HepG2 (cell line): ENCODE data around the gene KIF7. TPM values are rescaled to one million over a fixed set of nuclear protein-coding genes. Genes with fewer than 3 reads are reported as not detected.

Experiments
- ATAC-seq: fragments of 200-7000 bp; cut with Tn5 transposase; 3 replicates; pipeline ENCODE4 v1.9.1; 2020; ENCODE audit warnings: mild to moderate bottlenecking, moderate library complexity
- BruUV-seq: library from RNA; stranded (reverse); fragments of 400-500 nt; replicated peaks from 2 replicates; lab custom pipeline; 2021; lab: Mats Ljungman, UMichigan
- CTCF ChIA-PET: fragments of 300-600 bp; formaldehyde crosslinking; extraction: SDS; loops from one replicate; lab custom pipeline; 2021; ENCODE audit warnings: low total read pairs, inconsistent platforms, low intra/inter-chr PET ratio; lab: Yijun Ruan, JAX
- POLR2A ChIA-PET: fragments of 350-600 bp; sonication (Branson Sonifier 250); formaldehyde crosslinking; loops from one replicate; lab custom pipeline; 2020; ENCODE audit warnings: antibody characterized with exemption, inconsistent platforms; lab: Yijun Ruan, JAX
- DNase-seq: peaks from one replicate; pipeline ENCODE4 v3.0.0-alpha.2; 2015; ENCODE audit warnings: low spot score
- FAIRE-seq: peaks from 3 replicates; lab custom pipeline; 2011; peaks lifted over from hg19 to GRCh38; lab: Jason Lieb, UNC
- H2AFZ ChIP-seq: one replicate; pipeline ENCODE4 v1.6.1; 2011; ENCODE audit warnings: low read length, inconsistent platforms
- H3K27ac ChIP-seq: fragments of 300-600 bp; 3 replicates; pipeline ENCODE4 v1.8.0; 2011; ENCODE audit warnings: mixed run types, mild to moderate bottlenecking, mixed read lengths, low read length, inconsistent platforms; ENCODE audit not compliant: insufficient read depth; ENCODE audit errors: extremely low read length
- H3K27me3 ChIP-seq, 2 experiments: fragments of 200-600 bp in 1 of 2; 2 replicates in 1 of 2; 3 replicates in 1 of 2; pipeline versions ENCODE4 v1.6.0 to v1.8.0; 2011; ENCODE audit warnings: low read length in 2 of 2, mild to moderate bottlenecking in 2 of 2, moderate library complexity in 2 of 2, inconsistent platforms in 1 of 2; ENCODE audit not compliant: insufficient read depth in 2 of 2, control insufficient read depth in 1 of 2
- H3K36me3 ChIP-seq, 2 experiments: fragments of 200-600 bp in 1 of 2; replicated peaks in 1 of 2; 2 replicates in 1 of 2; 3 replicates in 1 of 2; pipeline versions ENCODE4 v1.5.1 to v1.8.0; 2011; ENCODE audit warnings: low read length in 2 of 2, inconsistent platforms in 1 of 2; ENCODE audit not compliant: insufficient read depth in 2 of 2, control insufficient read depth in 1 of 2
- H3K4me1 ChIP-seq: 2 replicates; pipeline ENCODE4 v1.5.1; 2012; ENCODE audit warnings: low read length, inconsistent platforms; ENCODE audit not compliant: insufficient read depth
- H3K4me2 ChIP-seq: 2 replicates; pipeline ENCODE4 v1.6.0; 2011; ENCODE audit warnings: low read depth, low read length, inconsistent platforms
- H3K4me3 ChIP-seq, 3 experiments: fragments of 200-600 bp in 1 of 3; sonication (generic), shearing (Covaris generic) in 1 of 3; replicated peaks in 1 of 3; 2 replicates each; pipeline ENCODE4 v1.5.1; 2011 to 2016; ENCODE audit warnings: low read length in 3 of 3, inconsistent platforms in 2 of 3, low read depth in 2 of 3, mild to moderate bottlenecking in 2 of 3, control low read depth in 1 of 3, mixed read lengths in 1 of 3; ENCODE audit not compliant: insufficient read depth in 1 of 3
- H3K79me2 ChIP-seq: one replicate; pipeline ENCODE4 v1.6.1; 2011; ENCODE audit warnings: low read length, inconsistent platforms; ENCODE audit not compliant: insufficient read depth
- H3K9ac ChIP-seq: 2 replicates; pipeline ENCODE4 v1.6.0; 2011; ENCODE audit warnings: mild to moderate bottlenecking, low read depth, low read length, inconsistent platforms; ENCODE audit not compliant: insufficient read depth
- H3K9me3 ChIP-seq: 2 replicates; pipeline ENCODE4 v1.5.1; 2012; ENCODE audit warnings: mild to moderate bottlenecking, low read length
- H4K20me1 ChIP-seq: 2 replicates; pipeline ENCODE4 v1.6.0; 2011; ENCODE audit warnings: inconsistent platforms, mild to moderate bottlenecking, low read length, moderate library complexity; ENCODE audit not compliant: insufficient read depth
- BRF2 ChIP-seq: sonication (generic); formaldehyde crosslinking; IDR thresholded peaks from 2 replicates; pipeline ENCODE4 v1.8.1; 2022; ENCODE audit warnings: mild to moderate bottlenecking, missing genetic modification reagents
- KLF15 ChIP-seq: sonication (generic); formaldehyde crosslinking; IDR thresholded peaks from 2 replicates; pipeline ENCODE4 v1.8.1; 2023; ENCODE audit warnings: borderline replicate concordance, mild to moderate bottlenecking, inconsistent platforms, missing genetic modification reagents, mixed read lengths
- NFATC3 ChIP-seq: sonication (generic); formaldehyde crosslinking; IDR thresholded peaks from 2 replicates; pipeline ENCODE4 v1.5.1; 2020; ENCODE audit warnings: mild to moderate bottlenecking, missing genetic modification reagents
- NR3C1 ChIP-seq: sonication (generic); formaldehyde crosslinking; IDR thresholded peaks from 2 replicates; pipeline ENCODE4 v1.4.0; 2020; ENCODE audit warnings: missing genetic modification reagents
- RFX1 ChIP-seq: fragments of 450-650 bp; IDR thresholded peaks from 2 replicates; pipeline ENCODE4 v1.6.1; 2017
- ZIK1 ChIP-seq: sonication (generic); formaldehyde crosslinking; IDR thresholded peaks from 2 replicates; pipeline ENCODE4 v1.5.0; 2020; ENCODE audit warnings: mild to moderate bottlenecking, low read depth, missing genetic modification reagents, borderline replicate concordance
- ZNF407 ChIP-seq: sonication (generic); formaldehyde crosslinking; IDR thresholded peaks from one replicate; pipeline ENCODE4 v1.5.1; 2020; ENCODE audit warnings: mild to moderate bottlenecking, missing genetic modification reagents; ENCODE audit errors: not compliant biosample characterization
- in situ Hi-C: cut with HindIII; loops from 2 replicates; pipeline ENCODE4 v1.10.0; 2017; ENCODE audit warnings: low pct_unique_long_range_greater_than_20kb; ENCODE audit not compliant: extremely low pct_ligation_motif_present
- intact Hi-C: fragments of 100-400 bp; cut with micrococcal nuclease; formaldehyde crosslinking; loops from one replicate; pipeline ENCODE4 v1.10.0; 2022; ENCODE audit not compliant: unreplicated experiment
- polyA plus RNA-seq, 8 experiments: library from polyadenylated mRNA; depleted of rRNA in 3 of 8; stranded (reverse) in 7 of 8; unstranded in 1 of 8; fragments of >200 nt; fragmentation: Illumina TruSeq in 4 of 8; extraction: Trizol in 4 of 8; gene quantifications; 2 replicates each; pipeline versions ENCODE4 v1.2.1 to v1.2.3, GENCODE V29; 2011 to 2016; ENCODE audit warnings: low read depth in 4 of 8, missing spikeins in 1 of 8, mixed read lengths in 1 of 8; ENCODE audit not compliant: insufficient read depth in 1 of 8
- total RNA-seq, 5 experiments: library from RNA; depleted of rRNA; stranded (reverse); fragments of >200 nt; fragmentation: Illumina TruSeq; extraction: Trizol; gene quantifications; 2 replicates each; pipeline ENCODE4 v1.2.3, GENCODE V29; 2016; ENCODE audit warnings: low read depth in 1 of 5

The KIF7 gene
- total and polyA plus RNA-seq, 2 of the 13 experiments (the other 11 are each of a cell fraction or from before 2014, with no cell fraction given): 1.5 to 6.2 TPM

DNA sequence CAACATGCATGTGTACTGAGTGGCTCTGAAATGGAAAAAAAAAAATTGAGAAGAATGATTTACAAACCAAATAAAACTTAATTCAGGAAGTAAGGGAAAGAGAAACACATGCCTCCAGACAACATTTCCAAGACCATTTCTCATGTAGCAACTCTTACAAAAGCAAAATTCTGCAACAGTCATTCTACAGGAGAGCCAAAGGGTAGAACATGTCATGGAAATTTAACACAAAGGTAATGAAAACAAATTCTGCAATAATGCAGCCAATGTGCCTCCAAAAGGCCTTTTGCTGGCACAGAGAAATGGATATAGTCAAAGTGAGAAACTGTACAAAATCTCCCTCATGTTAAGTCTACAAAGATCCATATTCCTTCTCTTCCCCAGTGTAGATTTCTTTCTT, 31.3 kb upstream of the KIF7 start:
- Histone ChIP-seq H3K4me3 (no peak overlapping the region), H3K4me2 (no peak overlapping the region), H3K79me2 (peaks cover 4% of the 10 kb centered on the region), H3K9me3 (no peaks in the 10 kb centered on the region), H3K27ac (no peak overlapping the region), H2AFZ (no peak overlapping the region), H3K9ac (no peak overlapping the region), H3K36me3 (no peaks in the 10 kb centered on the region; a peak in 2 of 5 replicates), H3K27me3 (no peaks in the 10 kb centered on the region; a peak in 1 of 5 replicates)
- intact Hi-C loops: no loop called here
- FAIRE-seq: no peak
- no peak for DNase-seq
- POLR2A ChIA-PET: no interaction called here
- ATAC-seq: no peak
- BruUV-seq: no TSS peak
- TF ChIP-seq NR3C1 (CRISPR knock-in tag) (no peak), NFATC3 (no peak), RFX1 (no peak), ZNF407 (CRISPR knock-in tag) (no peak), BRF2 (CRISPR knock-in tag) (no peak), ZIK1 (no peak), KLF15 (CRISPR knock-in tag) (no peak)
- TF ChIP-seq, all 625 proteins: peak for 0
- in situ Hi-C loops: no loop called here
- Histone ChIP-seq H4K20me1 (no peaks in the 10 kb centered on the region), H3K4me1 (peaks cover 23% of the 10 kb centered on the region)
- CTCF ChIA-PET: no interaction called here
